A673 (cell line): ENCODE data around the gene FIBCD1. TPM values are rescaled to one million over a fixed set of nuclear protein-coding genes. Genes with fewer than 3 reads are reported as not detected.
A peak's percentile ranks its signal among the peaks of the same experiment; 100 is the strongest.

Experiments used
- BruUV-seq: library from RNA; stranded (reverse); fragments of 400-500 nt; replicated peaks from 2 replicates; lab custom pipeline; 2021; lab: Mats Ljungman, UMichigan
- CTCF ChIA-PET: fragments of 300-600 bp; sonication (Branson Sonifier 250); formaldehyde crosslinking; loops from one replicate; lab custom pipeline; 2022; ENCODE audit warnings: antibody characterized with exemption; lab: Charles Lee
- POLR2A ChIA-PET: fragments of 300-600 bp; sonication (Branson Sonifier 250); formaldehyde crosslinking; loops from one replicate; lab custom pipeline; 2022; ENCODE audit warnings: antibody characterized with exemption; ENCODE audit not compliant: low non-redundant PET; lab: Charles Lee
- DNase-seq: peaks from one replicate; pipeline ENCODE4 v3.0.0-alpha.2; 2015; ENCODE audit warnings: low spot score
- H3K27ac ChIP-seq: fragments of 200-600 bp; sonication (generic); 2 replicates; pipeline ENCODE4 v1.5.1; 2016; ENCODE audit warnings: mixed run types, low read depth, mild to moderate bottlenecking, mixed read lengths, antibody characterized with exemption, low read length; ENCODE audit not compliant: poor library complexity, severe bottlenecking
- H3K27me3 ChIP-seq: fragments of 200-600 bp; sonication (generic); replicated peaks from 2 replicates; pipeline ENCODE4 v1.6.1; 2017; ENCODE audit warnings: mixed run types, low read depth, mild to moderate bottlenecking, mixed read lengths, antibody characterized with exemption, low read length; ENCODE audit not compliant: insufficient read depth, poor library complexity
- H3K36me3 ChIP-seq: fragments of 200-600 bp; sonication (generic); 2 replicates; pipeline ENCODE4 v1.6.1; 2016; ENCODE audit warnings: mixed run types, mild to moderate bottlenecking, mixed read lengths, antibody characterized with exemption, low read length; ENCODE audit not compliant: insufficient read depth, poor library complexity, severe bottlenecking
- H3K4me1 ChIP-seq: fragments of 200-600 bp; sonication (generic); 2 replicates; pipeline ENCODE4 v1.6.1; 2017; ENCODE audit warnings: mixed run types, mild to moderate bottlenecking, mixed read lengths, antibody characterized with exemption, low read length; ENCODE audit not compliant: insufficient read depth, poor library complexity, severe bottlenecking
- H3K4me3 ChIP-seq: fragments of 200-600 bp; sonication (generic); 2 replicates; pipeline ENCODE4 v1.5.1; 2016; ENCODE audit warnings: low read depth, mixed run types, mild to moderate bottlenecking, mixed read lengths, low read length; ENCODE audit not compliant: poor library complexity, severe bottlenecking
- H3K9me3 ChIP-seq: fragments of 200-600 bp; sonication (generic); 2 replicates; pipeline ENCODE4 v1.6.1; 2016; ENCODE audit warnings: mixed run types, low read depth, mild to moderate bottlenecking, mixed read lengths, antibody characterized with exemption, low read length; ENCODE audit not compliant: poor library complexity, severe bottlenecking
- EZH2 ChIP-seq: fragments of 200-600 bp; sonication (generic); IDR thresholded peaks from 2 replicates; pipeline ENCODE4 v1.6.1; 2017; ENCODE audit warnings: borderline replicate concordance, low read depth, mild to moderate bottlenecking, mixed read lengths, antibody characterized with exemption, low read length; ENCODE audit not compliant: poor library complexity, severe bottlenecking
- intact Hi-C: fragments of 100-400 bp; cut with micrococcal nuclease; formaldehyde crosslinking; loops from one replicate; pipeline ENCODE4 v1.10.0; 2022; ENCODE audit not compliant: unreplicated experiment
- total RNA-seq: library from RNA; stranded (reverse); gene quantifications from 2 replicates; pipeline ENCODE4 v1.2.3, GENCODE V29; 2021
- TF ChIP-seq, protein P1 (sequence below): fragments of 300-800, 200-600 bp; sonication (generic); conservative IDR thresholded peaks from 2 replicates; pipeline ENCODE4 v1.5.1; 2017; ENCODE audit warnings: low read depth, mild to moderate bottlenecking, antibody characterized with exemption, low read length, moderate library complexity, mixed read lengths

FIBCD1 gene
- total RNA-seq, 1 experiment from 2014 or later: 0.19 TPM

DNA sequence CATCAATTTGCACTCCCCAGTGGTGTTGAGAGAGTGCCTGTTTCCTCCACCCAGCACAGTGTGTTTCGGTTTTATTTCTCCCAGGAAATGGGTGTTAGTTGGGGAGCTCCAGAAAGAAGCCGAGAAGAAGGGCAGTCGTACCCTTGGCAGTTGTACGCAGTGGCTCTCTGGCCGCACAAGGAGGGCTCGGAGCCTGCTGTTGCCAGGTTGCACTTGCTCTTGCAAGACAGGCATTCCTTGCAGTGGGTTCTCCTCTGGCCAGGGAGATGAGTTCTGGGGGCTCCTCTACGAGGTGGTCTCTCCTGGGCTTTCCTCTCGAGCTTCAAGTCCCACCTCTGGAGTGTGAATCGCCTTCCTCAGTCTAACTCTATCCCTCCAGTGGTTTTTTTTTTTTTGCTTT, 71.5 kb downstream of the FIBCD1 start:
- ChIA-PET CTCF (interaction anchor here (0.6 to 0.7 kb wide), 2 partner anchors 27 to 498 kb away, joined by 3 to 4 read pairs; no protein-coding TSS in a partner anchor), POLR2A (no interaction called here)
- no peak overlapping the region for H3K4me3 ChIP-seq
- intact Hi-C loops: loop anchor here (2.0 kb wide), 1 partner anchor 73 kb away; no protein-coding TSS in a partner anchor
- H3K9me3 ChIP-seq: no peaks in the 10 kb centered on the region
- TF ChIP-seq, protein P1, sequence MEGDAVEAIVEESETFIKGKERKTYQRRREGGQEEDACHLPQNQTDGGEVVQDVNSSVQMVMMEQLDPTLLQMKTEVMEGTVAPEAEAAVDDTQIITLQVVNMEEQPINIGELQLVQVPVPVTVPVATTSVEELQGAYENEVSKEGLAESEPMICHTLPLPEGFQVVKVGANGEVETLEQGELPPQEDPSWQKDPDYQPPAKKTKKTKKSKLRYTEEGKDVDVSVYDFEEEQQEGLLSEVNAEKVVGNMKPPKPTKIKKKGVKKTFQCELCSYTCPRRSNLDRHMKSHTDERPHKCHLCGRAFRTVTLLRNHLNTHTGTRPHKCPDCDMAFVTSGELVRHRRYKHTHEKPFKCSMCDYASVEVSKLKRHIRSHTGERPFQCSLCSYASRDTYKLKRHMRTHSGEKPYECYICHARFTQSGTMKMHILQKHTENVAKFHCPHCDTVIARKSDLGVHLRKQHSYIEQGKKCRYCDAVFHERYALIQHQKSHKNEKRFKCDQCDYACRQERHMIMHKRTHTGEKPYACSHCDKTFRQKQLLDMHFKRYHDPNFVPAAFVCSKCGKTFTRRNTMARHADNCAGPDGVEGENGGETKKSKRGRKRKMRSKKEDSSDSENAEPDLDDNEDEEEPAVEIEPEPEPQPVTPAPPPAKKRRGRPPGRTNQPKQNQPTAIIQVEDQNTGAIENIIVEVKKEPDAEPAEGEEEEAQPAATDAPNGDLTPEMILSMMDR: no peak
- no peak for TF ChIP-seq EZH2
- BruUV-seq: no TSS peak
- no peak overlapping the region for H3K27ac ChIP-seq
- DNase-seq: no peak
- peaks cover 49% of the 10 kb centered on the region for H3K36me3 ChIP-seq
- peaks cover 23% of the 10 kb centered on the region for H3K4me1 ChIP-seq
- no peaks in the 10 kb centered on the region for H3K27me3 ChIP-seq

DNA sequence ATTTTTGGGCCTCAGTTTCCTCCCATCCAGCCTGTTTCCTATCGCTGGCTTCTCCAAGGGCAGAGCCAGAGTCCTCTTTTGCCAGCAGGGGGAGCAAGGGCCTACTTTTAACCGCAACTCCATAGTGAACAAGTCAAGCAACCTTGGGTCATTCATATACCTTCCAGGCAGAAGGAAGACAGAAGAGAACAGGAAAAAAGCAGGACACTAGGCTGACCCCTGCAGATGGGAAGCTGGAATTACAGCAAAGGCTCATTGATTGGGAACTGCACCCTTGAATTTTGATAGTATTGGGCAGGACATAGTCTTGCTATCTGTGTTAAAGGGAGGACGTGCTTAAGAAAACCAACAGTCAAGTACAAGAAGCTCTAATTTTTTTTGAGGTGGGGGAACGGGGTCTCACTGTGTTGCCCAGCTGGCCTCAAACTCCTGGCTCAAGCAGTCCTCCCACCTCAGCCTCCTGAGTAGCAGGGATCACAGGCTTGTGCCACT, 72.5 kb downstream of the FIBCD1 start:
- intact Hi-C loops: loop anchor here (1.0 to 2.0 kb wide), 2 partner anchors 74 to 181 kb away; no protein-coding TSS in a partner anchor
- Histone ChIP-seq H3K27me3 (no peaks in the 10 kb centered on the region), H3K36me3 (peaks cover 47% of the 10 kb centered on the region), H3K4me1 (peaks cover 23% of the 10 kb centered on the region), H3K9me3 (no peaks in the 10 kb centered on the region), H3K4me3 (no peak overlapping the region), H3K27ac (no peak overlapping the region)
- peak; percentile 91 for DNase-seq
- no TSS peak for BruUV-seq
- ChIA-PET CTCF (interaction anchor here (0.6 to 1.0 kb wide), 4 partner anchors 10 to 180 kb away, joined by 3 to 7 read pairs (median 4); no protein-coding TSS in a partner anchor), POLR2A (no interaction called here)
- TF ChIP-seq, protein P1: peak; percentile 98
- TF ChIP-seq EZH2: no peak

DNA sequence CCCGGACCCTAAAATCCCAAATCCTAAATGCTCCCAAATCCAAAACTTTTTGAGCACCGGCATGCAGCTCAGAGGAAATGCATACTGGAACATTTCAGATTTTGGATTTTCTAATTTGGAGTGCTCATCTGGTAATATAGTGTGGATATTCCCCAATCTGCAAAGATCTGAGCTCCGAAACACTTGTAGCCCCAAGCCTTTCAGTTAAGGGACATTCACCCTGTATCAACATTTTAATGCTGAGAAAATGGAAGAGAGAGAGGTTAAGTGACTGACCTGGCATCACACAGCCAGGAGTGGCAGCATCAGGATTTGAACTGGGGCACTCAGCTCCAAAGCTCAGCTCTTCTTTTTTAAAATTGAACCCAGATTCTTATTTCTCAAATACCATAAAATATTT, 73.1 kb downstream of the FIBCD1 start:
- Histone ChIP-seq H3K4me1 (peaks cover 23% of the 10 kb centered on the region), H3K9me3 (no peaks in the 10 kb centered on the region), H3K27ac (no peak overlapping the region), H3K27me3 (no peaks in the 10 kb centered on the region), H3K36me3 (peaks cover 44% of the 10 kb centered on the region), H3K4me3 (no peak overlapping the region)
- DNase-seq: no peak
- CTCF ChIA-PET: interaction anchor here (0.9 to 1.0 kb wide), 2 partner anchors 102 to 158 kb away, joined by 3 to 7 read pairs; no protein-coding TSS in a partner anchor
- POLR2A ChIA-PET: no interaction called here
- no TSS peak for BruUV-seq
- intact Hi-C loops: loop anchor here (1.0 to 2.0 kb wide), 2 partner anchors 75 to 181 kb away; no protein-coding TSS in a partner anchor
- TF ChIP-seq, protein P1: no peak
- TF ChIP-seq EZH2: no peak
